Right renal pelvis (tissue), 4 donors: ENCODE measurements around the gene OR4C12. TPM values are rescaled to one million over a fixed set of nuclear protein-coding genes. Genes with fewer than 3 reads are reported as not detected.
"Not testable (repeated sequence)": the region's sequence is repeated elsewhere in the genome, so short reads cannot be mapped to it uniquely, and the experiment has no call there.

Source experiments
- DNase-seq, 4 donors: peaks; one replicate each; pipeline ENCODE4 v3.0.0-alpha.2; 2013; ENCODE audit warnings: low read depth in 4 of 4, low spot score in 3 of 4, missing footprints in 1 of 4
- polyA plus RNA-seq, 4 donors: library from polyadenylated mRNA; unstranded; fragments of 120-200 nt; gene quantifications; one replicate each; pipeline ENCODE4 v1.2.1, GENCODE V29; 2013; ENCODE audit not compliant: insufficient read length in 4 of 4

Gene OR4C12
- polyA plus RNA-seq: not detected

GRCh38 chr11:49982435-49982834 is at the start of gene OR4C12:
OR4C12 (minus strand) TSS chr11:49982535; CDS start chr11:49982501, 34 bp downstream.
- DNase-seq: not testable (repeated sequence)

DNA sequence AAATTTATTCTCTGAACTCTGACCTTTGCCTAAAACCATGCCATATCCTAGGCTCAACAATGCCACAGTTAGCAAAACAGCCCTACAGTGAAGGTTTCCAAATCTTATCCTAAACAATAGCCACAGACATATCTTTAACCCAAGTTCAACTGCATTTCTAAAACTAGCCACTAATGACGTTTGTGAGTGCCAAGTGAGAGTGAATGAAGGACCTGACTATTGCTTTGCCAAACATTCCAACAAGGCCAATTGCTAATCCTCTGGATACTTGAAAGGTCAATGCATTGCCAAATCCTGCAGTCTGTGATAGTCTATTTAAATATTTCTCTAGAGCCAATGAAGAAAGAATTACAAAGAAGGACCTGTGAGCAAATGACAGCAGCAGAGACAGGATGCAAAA is 47.9 kb upstream of the OR4C12 start:
- DNase-seq: no peak

DNA sequence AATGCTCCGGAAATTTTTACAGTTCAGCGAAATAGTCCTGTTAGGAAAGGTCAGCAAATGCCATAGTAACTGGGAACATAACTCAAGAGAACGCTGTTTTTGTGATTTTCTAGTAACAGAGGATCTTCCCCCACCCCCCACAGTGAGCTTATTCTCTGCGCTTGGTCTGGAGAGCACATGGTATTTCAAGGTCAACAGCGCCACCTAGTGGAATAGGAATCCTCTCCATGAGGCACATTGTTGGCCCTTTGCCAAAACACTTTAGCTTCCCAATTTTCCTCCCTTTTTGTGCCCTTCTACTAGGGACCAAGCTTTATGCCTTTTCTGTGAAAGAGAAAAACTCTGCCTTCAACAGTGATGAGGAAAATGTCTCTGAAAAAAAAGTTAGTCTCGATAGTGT is 13.2 kb upstream of the OR4C12 start:
- no peak for DNase-seq

- DNase-seq: not testable (repeated sequence)
Observed at GRCh38 chr11:49973439-49973838, 8.9 kb downstream of the OR4C12 start.

- DNase-seq: no peak
Observed at GRCh38 chr11:49952091-49952490, 30.2 kb downstream of the OR4C12 start, which contains the start of gene OR4C13. OR4C13 (plus strand) TSS chr11:49952391; CDS start chr11:49952423, 32 bp downstream.

DNA sequence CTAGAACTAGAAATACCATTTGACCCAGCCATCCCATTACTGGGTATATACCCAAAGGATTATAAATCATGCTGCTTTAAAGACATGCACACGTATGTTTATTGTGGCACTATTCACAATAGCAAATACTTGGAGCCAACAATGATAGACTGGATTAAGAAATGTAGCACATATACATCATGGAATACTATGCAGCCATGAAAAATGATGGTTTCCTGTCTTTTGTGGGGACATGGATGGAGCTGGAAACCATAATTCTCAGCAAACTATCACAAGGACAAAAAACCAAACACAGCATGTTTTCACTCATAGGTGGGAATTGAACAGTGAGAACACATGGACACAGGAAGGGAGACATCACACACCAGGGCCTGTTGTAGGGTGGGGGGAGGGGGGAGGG is 33.6 kb downstream of the OR4C12 start:
- not testable (repeated sequence) for DNase-seq

Other genes starting within 250 kb of the OR4C12 start
- not detected for gene OR4C13, start 30.1 kb downstream of the OR4C12 start, polyA plus RNA-seq
- gene OR4C45, start 50.3 kb upstream of the OR4C12 start, polyA plus RNA-seq: not detected